GM21360 (cell line): Measurements from ENCODE around the gene OLFML2A.
A peak's percentile ranks its signal among the peaks of the same experiment; 100 is the strongest.
"Not testable (repeated sequence)": the region's sequence is repeated elsewhere in the genome, so short reads cannot be mapped to it uniquely, and the experiment has no call there.

Experiments
- ATAC-seq: cut with Tn5 transposase; IDR thresholded peaks from one replicate; pipeline ENCODE4 v1.9.1; 2021; ENCODE audit warnings: mild to moderate bottlenecking, moderate library complexity; ENCODE audit not compliant: unreplicated experiment

Gene OLFML2A

DNA sequence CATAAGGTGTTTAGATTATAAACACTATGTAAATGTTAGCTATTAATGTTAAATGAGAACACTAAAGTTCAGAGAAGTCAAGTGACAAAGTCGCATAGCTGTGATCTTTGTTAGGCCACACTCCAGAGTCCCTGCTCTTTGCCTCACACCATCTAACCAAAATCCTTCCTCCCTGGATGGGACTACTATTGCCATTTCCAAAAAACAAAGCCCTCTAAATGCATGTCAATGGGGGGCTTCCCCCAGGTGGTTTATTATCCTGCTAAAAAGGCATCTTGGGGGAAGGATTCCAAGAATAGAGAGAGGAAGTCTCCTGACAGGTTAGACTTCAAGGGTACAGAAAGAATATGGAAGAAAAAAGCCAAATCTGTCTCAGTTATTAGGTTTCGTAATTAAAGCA, 16.2 kb upstream of the OLFML2A start:
- no peak for ATAC-seq

GRCh38 chr9:124761196-124761595, 15.7 kb upstream of the OLFML2A start:
- no peak for ATAC-seq

- ATAC-seq: no peak
These were observed 15.2 kb upstream of the OLFML2A start for GRCh38 chr9:124761710-124762109.

GRCh38 chr9:124762633-124763032, 14.3 kb upstream of the OLFML2A start:
- ATAC-seq: no peak

GRCh38 chr9:124764774-124765438, 12.0 kb upstream of the OLFML2A start:
- ATAC-seq: no peak

DNA sequence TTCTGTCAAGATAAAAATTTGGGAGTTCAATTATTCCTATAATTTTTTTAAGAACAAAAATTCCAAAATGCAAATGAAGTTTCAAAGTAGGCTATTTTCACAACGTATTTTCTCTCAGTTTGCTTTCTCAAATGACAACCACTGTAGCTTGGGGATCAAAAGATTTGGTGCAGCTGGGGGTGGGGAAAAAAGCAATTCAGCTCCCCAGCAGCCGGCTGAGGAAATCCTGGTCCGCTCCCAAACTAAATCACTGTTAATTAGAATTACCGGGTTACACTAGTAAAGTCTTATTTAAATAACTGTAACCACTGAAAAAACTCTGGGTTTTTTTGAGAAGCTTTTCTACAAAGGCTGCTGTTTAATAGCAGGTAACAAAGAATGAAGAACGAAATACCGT, 11.5 kb upstream of the OLFML2A start:
- ATAC-seq: no peak

DNA sequence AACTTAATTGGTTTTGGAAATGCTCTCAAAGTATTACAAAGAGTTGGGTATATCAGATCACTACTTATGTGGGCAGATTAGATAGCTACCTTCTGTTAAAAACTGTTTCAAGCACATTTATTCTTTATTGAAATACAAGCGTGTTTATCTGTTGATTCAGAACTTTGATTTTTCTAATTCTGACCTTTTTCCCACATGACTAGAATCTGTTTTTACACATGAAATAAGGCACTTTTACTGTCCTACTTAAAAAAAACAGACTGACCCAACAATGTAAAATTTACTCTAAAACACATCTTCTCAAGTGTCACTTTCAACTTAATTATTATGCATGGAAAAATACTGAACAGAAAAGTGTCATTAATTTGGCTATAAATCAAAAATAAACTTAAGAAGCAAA, 10.6 kb upstream of the OLFML2A start:
- ATAC-seq: no peak

- no peak for ATAC-seq
These were observed 9.9 kb upstream of the OLFML2A start for GRCh38 chr9:124766815-124767554.

DNA sequence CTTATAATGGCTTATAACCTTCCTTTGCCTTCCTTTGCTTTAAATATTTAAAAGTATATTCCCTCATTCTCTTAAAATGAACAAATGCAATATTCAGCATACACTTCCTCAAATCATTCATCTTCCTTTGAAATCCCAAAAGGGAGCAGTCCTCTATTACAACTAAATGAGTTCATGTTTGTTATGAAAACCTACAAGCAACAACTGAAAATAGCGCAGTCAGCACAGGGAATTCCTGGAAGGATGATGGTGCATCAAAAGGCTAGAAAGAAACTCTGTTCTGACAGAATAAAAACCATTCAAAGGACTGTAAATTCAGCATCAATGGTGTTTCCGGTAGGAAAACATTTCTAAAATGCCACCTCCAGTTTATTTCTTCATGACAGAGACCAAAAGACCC, 9.1 kb upstream of the OLFML2A start:
- no peak for ATAC-seq

DNA sequence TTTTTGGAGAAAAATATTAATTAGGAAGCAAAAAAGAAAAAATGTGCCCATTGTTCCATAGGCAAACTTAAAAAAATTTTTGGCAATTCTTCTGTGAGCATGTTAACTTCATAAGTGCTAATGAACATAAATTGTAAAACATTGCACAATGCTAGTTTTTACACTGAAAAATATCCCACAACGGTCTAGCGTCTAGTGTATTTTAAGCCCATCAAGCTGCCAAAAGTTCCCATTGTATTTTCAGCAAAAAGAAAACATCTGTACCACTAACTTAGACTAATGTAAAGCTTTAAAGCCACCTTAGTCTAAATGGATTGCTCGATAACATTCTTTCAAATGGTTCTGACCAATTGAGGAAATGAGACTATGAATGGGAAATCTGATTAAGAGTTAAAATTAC, 8.6 kb upstream of the OLFML2A start:
- ATAC-seq: no peak

DNA sequence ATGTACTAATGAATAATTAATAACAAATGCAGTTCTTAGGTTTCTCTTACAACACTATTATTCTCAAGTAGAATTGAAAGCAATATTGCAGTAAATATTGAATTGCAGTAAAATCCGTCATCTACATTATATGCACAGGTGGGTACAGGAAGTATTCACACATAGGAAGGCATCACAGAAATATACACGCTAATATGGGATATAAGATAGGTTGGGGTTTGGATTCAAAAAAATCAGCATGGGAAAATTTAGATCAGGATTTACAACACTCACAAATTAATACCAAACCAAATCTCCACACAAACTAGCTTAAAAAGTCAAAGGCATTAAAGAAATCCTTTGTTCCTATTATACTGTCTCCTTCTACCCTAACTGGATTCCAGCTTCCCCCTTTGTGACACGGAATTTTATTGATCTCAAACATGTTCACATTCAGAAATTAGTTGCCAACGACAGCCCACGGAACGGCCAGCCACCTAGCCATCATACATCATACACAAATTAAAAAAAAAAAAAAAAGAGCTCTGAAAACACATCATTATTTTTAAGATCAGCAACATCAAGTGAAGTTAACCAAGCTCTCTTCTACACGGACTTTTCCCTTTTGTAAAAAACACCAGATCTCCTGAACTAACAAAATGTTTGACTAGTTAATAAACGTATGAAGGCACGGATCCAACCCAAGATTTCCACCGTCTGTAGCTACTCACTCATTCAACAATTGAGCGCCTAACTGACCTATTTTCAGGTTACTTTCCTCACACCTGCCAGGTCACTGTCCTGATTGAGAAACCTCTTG, 8.0 kb upstream of the OLFML2A start:
- no peak for ATAC-seq

DNA sequence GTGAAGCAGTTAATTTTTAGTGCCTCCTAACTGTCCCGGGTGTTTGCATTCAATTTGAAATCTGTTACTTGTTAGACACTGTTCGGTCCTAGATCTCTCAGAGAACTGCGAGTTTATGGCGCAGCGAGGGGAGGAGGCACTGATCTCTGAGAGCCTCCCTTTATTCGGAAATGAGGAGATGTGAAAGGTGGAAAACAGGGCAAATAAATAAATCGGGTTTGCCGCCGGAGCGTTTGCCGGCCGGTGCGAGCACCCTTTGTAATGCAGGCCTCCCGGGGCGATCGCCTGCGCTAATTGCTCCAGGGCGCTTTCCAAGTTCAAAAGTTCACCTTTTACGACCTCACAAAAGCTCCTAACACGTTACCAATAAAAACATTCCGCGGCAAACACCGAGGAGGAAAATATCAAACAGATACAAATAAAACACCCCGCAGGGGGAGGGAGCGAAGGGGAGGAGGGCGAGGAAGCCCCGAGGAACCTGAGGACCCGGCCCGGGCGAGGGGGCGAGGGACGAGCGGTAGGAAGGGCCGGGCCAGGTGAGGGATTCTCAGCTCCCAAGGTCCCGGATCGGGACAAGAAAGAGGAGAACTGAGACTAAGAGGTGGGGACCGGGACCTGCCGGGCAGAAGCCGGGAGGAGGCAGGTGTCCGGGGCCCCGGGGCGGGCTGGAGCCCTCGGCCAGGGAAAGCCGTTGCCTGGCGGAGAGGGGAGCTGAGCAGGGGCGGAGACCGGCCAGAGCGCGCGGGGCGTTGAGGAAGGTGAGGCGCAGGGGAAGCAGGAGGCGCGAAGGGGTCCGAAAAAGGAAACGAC, 7.2 kb upstream of the OLFML2A start:
- ATAC-seq: no peak

GRCh38 chr9:124770359-124771020, 6.4 kb upstream of the OLFML2A start:
- ATAC-seq: no peak

GRCh38 chr9:124771021-124771866, 5.7 kb upstream of the OLFML2A start, which contains the start of gene NR6A1:
Gene NR6A1, minus strand, starts transcription at chr9:124771311.
- peak; percentile 83 for ATAC-seq

DNA sequence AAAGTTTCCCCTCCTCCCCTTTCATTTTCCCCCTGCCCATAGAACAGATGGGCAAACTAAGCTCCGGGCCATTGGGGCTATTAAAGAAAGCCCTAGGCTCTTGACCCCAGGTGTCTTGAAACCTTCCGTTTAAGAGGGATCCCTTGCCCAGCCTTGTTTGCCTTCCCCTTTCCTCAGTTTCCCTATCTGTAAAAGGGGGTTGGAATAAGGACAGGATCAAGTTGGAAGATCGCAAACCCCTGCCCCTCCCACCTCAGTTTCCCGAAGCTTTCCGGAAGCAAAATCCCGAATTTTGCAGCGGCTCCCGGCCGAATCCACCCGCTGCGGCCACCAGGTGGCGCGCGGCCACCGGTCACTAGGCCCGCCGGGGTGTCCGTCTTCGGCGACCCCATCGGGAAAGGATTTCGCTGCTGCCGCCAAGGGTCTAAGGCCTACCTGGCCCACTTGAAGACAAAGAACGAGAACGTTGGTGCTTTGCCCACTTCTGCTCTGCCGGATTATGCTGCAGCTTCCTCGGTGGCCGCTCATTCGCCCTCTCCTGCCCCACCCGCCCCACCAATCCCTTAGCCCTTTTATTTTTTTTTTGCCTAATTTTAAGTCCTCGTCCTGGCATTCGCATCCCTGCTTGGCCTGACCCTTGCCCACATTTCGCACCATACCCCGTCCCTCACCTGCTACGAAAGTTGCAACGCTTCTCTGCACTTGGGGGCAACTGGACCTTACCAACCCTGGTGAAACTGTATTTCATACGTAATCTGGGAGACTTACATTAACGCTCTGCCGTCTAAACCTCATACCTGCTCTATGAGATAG, 4.9 kb upstream of the OLFML2A start:
- ATAC-seq: no peak

GRCh38 chr9:124772877-124773276, 4.1 kb upstream of the OLFML2A start:
- ATAC-seq: not testable (repeated sequence)

DNA sequence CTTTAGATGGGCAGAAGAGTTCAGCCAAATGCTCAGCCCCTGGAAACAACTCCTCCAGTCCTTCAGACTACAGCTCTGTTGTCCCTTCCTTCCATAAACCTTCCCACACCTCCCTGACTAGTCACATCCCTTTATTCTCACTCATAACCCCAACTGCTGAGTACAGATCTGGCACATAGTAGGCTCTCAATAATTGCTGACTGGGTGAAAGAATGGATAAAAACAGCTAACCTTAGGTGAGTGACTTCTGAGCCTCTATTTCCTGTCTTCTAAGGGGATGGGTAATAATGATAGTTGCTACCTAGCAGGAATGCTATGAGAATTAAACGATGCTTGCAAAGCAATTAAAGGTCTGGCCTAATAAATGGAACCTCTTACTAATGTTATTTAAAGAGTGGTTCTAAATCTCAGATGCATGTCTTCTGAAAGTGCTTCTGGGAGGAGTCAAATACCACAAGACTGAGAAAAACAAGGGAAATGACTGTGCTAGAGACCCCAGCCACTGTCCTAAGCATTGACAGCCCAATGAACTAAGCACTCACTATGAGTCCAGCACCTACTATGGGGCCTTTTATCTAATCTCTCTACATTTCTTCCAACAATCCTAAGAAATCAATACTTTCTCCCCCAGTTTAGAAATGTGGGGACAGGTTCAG, 3.3 kb upstream of the OLFML2A start:
- ATAC-seq: no peak
